HG03039 (cell line): ENCODE measurements around the gene ZNF483.
"Not testable (repeated sequence)": the region's sequence is repeated elsewhere in the genome, so short reads cannot be mapped to it uniquely, and the experiment has no call there.

ENCODE experiments used
- ATAC-seq: cut with Tn5 transposase; IDR thresholded peaks from one replicate; pipeline ENCODE4 v1.9.1; 2021; ENCODE audit warnings: mild to moderate bottlenecking, moderate library complexity; ENCODE audit not compliant: unreplicated experiment

Gene ZNF483

GRCh38 chr9:111610149-111610548, 85.2 kb downstream of the ZNF483 start:
- no peak for ATAC-seq

- no peak for ATAC-seq
Measured at GRCh38 chr9:111610845-111611244, 85.9 kb downstream of the ZNF483 start.

GRCh38 chr9:111613436-111614040, 88.6 kb downstream of the ZNF483 start:
- ATAC-seq: no peak

- no peak for ATAC-seq
Measured at GRCh38 chr9:111615928-111616327, 90.9 kb downstream of the ZNF483 start.

GRCh38 chr9:111617349-111617748, 92.4 kb downstream of the ZNF483 start:
- ATAC-seq: not testable (repeated sequence)

- ATAC-seq: no peak
Measured at GRCh38 chr9:111621895-111622480, 97.0 kb downstream of the ZNF483 start.

- no peak for ATAC-seq
Measured at GRCh38 chr9:111622626-111623025, 97.6 kb downstream of the ZNF483 start.
